GM21390 (cell line): Measurements from ENCODE around the gene NEDD8.

Source experiments
- ATAC-seq: cut with Tn5 transposase; IDR thresholded peaks from one replicate; pipeline ENCODE4 v1.9.1; 2021; ENCODE audit not compliant: unreplicated experiment

The NEDD8 gene

GRCh38 chr14:24182110-24182882, 49.9 kb downstream of the NEDD8 start:
- no peak for ATAC-seq

- ATAC-seq = no peak
Observed at GRCh38 chr14:24181371-24182077, 50.6 kb downstream of the NEDD8 start.

GRCh38 chr14:24179961-24180796, 52.0 kb downstream of the NEDD8 start:
- ATAC-seq = no peak

GRCh38 chr14:24179294-24179960, 52.7 kb downstream of the NEDD8 start:
- no peak for ATAC-seq

GRCh38 chr14:24178399-24179178, 53.6 kb downstream of the NEDD8 start:
- no peak for ATAC-seq

GRCh38 chr14:24177891-24178290, 54.3 kb downstream of the NEDD8 start:
- ATAC-seq = no peak

- ATAC-seq = no peak
Observed at GRCh38 chr14:24177041-24177825, 54.9 kb downstream of the NEDD8 start.

- no peak for ATAC-seq
Observed at GRCh38 chr14:24176599-24176998, 55.6 kb downstream of the NEDD8 start.

- no peak for ATAC-seq
Observed at GRCh38 chr14:24172871-24173281, 59.3 kb downstream of the NEDD8 start.

- ATAC-seq = no peak
Observed at GRCh38 chr14:24172261-24172860, 59.8 kb downstream of the NEDD8 start.

- ATAC-seq = peak; percentile 84
Observed at GRCh38 chr14:24171422-24172260, 60.5 kb downstream of the NEDD8 start, which contains the start of gene REC8. Gene REC8 (plus strand): TSS chr14:24172080. CDS start chr14:24172553, 473 bp downstream.

- ATAC-seq = no peak
Observed at GRCh38 chr14:24167469-24168114, 64.6 kb downstream of the NEDD8 start.
